D721Med (cell line): ENCODE measurements around the gene TFAM.

Source experiments
- DNase-seq: peaks from one replicate; pipeline ENCODE4 v3.0.0; 2011; ENCODE audit warnings: low spot score; ENCODE audit not compliant: insufficient read length
- FAIRE-seq: peaks from 2 replicates; lab custom pipeline; 2011; peaks lifted over from hg19 to GRCh38; lab: Jason Lieb, UNC
- CTCF ChIP-seq: IDR thresholded peaks from 2 replicates; pipeline ENCODE4 v1.5.1; 2012; ENCODE audit warnings: mild to moderate bottlenecking, control low read depth; ENCODE audit not compliant: insufficient read depth; ENCODE audit errors: missing control alignments

TFAM gene

DNA sequence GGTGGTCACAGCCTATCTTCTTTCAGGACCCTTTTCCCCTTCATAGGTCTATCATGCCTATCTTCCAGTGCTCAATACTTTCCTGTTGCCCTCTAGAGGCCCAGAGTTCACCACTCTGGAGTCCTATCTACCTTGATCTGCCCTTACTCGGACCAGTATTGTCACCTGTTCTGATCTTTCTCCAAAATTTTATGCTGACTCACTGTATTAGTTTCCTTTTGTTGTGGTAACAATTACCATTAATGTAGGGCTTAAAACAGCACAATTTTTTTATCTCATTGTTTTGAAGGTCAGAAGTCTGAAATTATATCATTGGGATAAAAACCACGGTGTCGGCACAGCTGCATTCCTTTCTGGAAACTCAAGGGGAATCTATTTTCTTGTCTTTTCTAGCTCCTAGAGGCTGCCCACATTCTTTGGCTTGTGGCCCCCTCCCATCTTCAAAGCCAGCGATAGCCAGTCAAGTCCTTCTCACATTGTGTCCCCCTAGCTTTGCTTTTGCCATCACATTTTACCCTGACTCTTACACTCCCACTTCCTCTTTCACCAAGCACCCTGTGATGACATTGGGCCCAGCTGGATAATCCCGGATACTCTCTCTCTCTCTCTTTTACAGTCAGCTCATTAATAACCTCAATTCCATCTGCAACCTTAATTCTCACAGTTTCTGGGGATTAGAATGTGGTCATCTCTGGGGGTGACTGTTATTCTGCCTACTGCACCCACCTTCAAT, 54.6 kb downstream of the TFAM start:
- DNase-seq (no peak), FAIRE-seq (no peak)
- no peak for TF ChIP-seq CTCF

DNA sequence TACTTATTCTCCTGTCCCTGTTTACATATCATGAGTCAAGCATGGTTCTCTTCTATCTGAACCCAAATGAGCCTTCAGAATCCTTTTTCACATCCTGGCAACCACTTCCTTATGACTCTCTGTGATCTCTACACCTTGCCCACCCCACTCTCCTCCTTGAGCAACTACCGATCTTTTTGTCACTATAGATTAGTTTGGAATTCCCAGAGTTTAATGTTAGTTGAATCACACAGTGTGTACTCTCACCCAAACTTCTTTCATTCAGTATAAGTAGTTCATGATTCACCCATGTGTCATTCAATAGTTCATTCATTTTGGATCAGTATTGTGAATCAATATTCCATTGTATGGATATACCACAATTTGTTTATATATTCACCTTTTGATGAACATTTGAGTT, 55.3 kb downstream of the TFAM start:
- no peak for TF ChIP-seq CTCF
- DNase-seq (no peak), FAIRE-seq (no peak)

- FAIRE-seq (no peak), DNase-seq (no peak)
Observed at GRCh38 chr10:58444321-58444720, 59.1 kb downstream of the TFAM start.

DNA sequence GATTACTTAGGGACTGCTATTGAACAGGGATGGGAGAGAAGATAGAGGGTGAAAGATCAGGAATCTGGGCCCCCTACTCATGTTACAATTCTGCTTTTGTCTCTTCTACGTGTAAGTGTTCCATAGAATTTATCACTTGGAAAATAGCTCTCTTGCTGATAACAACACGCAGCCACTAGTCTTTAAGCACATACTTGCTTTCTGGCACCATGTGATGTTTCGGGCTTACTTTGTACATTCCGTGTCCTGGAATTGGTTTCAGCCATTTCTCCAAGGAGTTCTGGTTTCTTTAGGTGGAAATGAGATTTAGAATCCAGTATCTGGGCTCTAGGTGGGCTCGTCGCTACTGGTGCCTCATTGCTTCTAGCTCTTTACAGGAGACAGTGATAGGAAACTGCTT, 59.7 kb downstream of the TFAM start:
- DNase-seq = no peak
- FAIRE-seq = no peak
- no peak for TF ChIP-seq CTCF

More at GRCh38 chr10:58444321-58444720, 59.1 kb downstream of the TFAM start:
- TF ChIP-seq CTCF = no peak

DNA sequence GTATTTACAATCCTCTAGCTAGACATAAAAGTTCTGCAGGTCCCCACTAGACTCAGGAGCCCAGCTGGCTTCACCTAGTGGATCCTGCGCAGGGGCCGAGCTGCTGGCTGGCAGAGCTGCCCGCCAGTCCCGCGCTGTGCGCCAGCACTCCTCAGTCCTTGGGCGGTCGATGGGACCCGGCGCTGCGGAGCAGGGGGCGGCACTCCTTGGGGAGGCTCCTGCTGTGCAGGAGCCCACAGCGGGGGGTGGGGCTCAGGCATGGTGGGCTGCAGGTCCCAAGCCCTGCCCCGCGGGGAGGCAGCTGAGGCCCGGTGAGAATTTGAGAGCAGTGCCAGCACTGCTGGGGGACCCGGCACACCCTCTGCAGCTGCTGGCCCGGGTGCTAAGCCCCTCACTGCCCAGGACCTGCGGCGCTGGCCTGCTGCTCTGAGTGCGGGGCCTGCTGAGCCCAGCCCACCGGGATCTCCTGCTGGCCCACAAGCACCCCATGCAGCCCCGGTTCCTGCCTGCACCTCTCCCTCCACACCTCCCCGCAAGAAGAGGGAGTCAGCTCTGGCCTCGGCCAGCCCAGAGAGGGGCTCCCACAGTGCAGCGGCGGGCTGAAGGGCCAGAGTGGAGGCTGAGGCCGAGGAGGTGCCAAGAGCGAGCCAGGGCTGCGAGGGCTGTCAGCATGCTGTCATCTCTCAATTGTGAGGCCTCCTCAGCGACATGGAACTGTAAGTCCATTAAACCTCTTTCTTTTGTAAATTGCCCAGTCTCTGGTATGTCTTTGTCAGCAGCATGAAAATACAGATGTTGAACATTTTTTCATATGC, 63.1 kb downstream of the TFAM start:
- no peak for FAIRE-seq
- DNase-seq = no peak
- TF ChIP-seq CTCF = no peak
